CD14-positive monocyte (primary cell): Measurements from ENCODE around the gene MED13L. TPM values are rescaled to one million over a fixed set of nuclear protein-coding genes. Genes with fewer than 3 reads are reported as not detected.

Experiments used
- DNase-seq, 3 donors: peaks; one replicate each; pipeline ENCODE4 v3.0.0-alpha.2; 2011 to 2022
- H2AFZ ChIP-seq: 2 replicates; pipeline ENCODE4 v1.6.0; 2012; ENCODE audit warnings: mild to moderate bottlenecking, low read depth, low read length, inconsistent platforms; ENCODE audit not compliant: insufficient read depth, poor library complexity, severe bottlenecking
- H3K27ac ChIP-seq, 2 donors: 1 replicate in 1 of 2; 2 replicates in 1 of 2; pipeline ENCODE4 v1.5.1; 2012 to 2013; ENCODE audit warnings: low read length in 2 of 2, control low read depth in 1 of 2, inconsistent platforms in 1 of 2, low read depth in 1 of 2, mild to moderate bottlenecking in 1 of 2
- H3K27me3 ChIP-seq, 2 donors: one replicate each; pipeline versions ENCODE4 v1.6.0 to v1.6.1; 2011 to 2013; ENCODE audit warnings: low read length in 2 of 2; ENCODE audit not compliant: control insufficient read depth in 2 of 2, insufficient read depth in 2 of 2
- H3K36me3 ChIP-seq, 2 donors: replicated peaks in 1 of 2; 1 replicate in 1 of 2; 2 replicates in 1 of 2; pipeline versions ENCODE4 v1.5.1 to v1.6.1; 2012 to 2013; ENCODE audit warnings: low read length in 2 of 2, control low read depth in 1 of 2, inconsistent platforms in 1 of 2, mild to moderate bottlenecking in 1 of 2; ENCODE audit not compliant: insufficient read depth in 2 of 2, control insufficient read depth in 1 of 2
- H3K4me1 ChIP-seq, 2 donors: 1 replicate in 1 of 2; 2 replicates in 1 of 2; pipeline versions ENCODE4 v1.5.1 to v1.6.1; 2012 to 2013; ENCODE audit warnings: low read length in 2 of 2, control low read depth in 1 of 2, inconsistent platforms in 1 of 2, mild to moderate bottlenecking in 1 of 2, moderate library complexity in 1 of 2; ENCODE audit not compliant: insufficient read depth in 2 of 2, control insufficient read depth in 1 of 2
- H3K4me2 ChIP-seq: replicated peaks from 2 replicates; pipeline ENCODE3; 2012; ENCODE audit warnings: low read length, moderate library complexity, mild to moderate bottlenecking; ENCODE audit not compliant: poor library complexity, severe bottlenecking; ENCODE audit errors: extremely low read depth
- H3K4me3 ChIP-seq, 3 experiments: fragments of 200-600 bp in 1 of 3; sonication (generic) in 1 of 3; replicated peaks in 1 of 3; 1 replicate in 2 of 3; 2 replicates in 1 of 3; pipeline ENCODE4 v1.5.1; 2011 to 2013; ENCODE audit warnings: low read length in 3 of 3, mild to moderate bottlenecking in 3 of 3, control low read depth in 2 of 3, low read depth in 2 of 3, inconsistent platforms in 1 of 3, moderate library complexity in 1 of 3
- H3K79me2 ChIP-seq: 2 replicates; pipeline ENCODE4 v1.6.0; 2012; ENCODE audit warnings: mild to moderate bottlenecking, control low read depth, inconsistent platforms, low read length, moderate library complexity; ENCODE audit not compliant: insufficient read depth
- H3K9ac ChIP-seq: 2 replicates; pipeline ENCODE4 v1.6.0; 2017; ENCODE audit warnings: low read length, mild to moderate bottlenecking; ENCODE audit not compliant: insufficient read depth, poor library complexity, severe bottlenecking
- H3K9me3 ChIP-seq, 2 donors: replicated peaks in 1 of 2; 1 replicate in 1 of 2; 2 replicates in 1 of 2; pipeline versions ENCODE4 v1.5.1 to v1.6.1; 2012 to 2013; ENCODE audit warnings: low read length in 2 of 2, control low read depth in 1 of 2; ENCODE audit not compliant: control insufficient read depth in 1 of 2, insufficient read depth in 1 of 2
- H4K20me1 ChIP-seq: 2 replicates; pipeline ENCODE4 v1.6.0; 2012; ENCODE audit warnings: mild to moderate bottlenecking, low read length, control low read depth, moderate library complexity; ENCODE audit not compliant: insufficient read depth
- H3K27ac Mint-ChIP-seq, 7 donors: one replicate each; pipeline ENCODE4 v1.8.0; 2020; ENCODE audit warnings: mild to moderate bottlenecking in 7 of 7, mixed read lengths in 7 of 7, moderate library complexity in 6 of 7, inconsistent platforms in 2 of 7
- H3K27me3 Mint-ChIP-seq, 3 donors: one replicate each; pipeline ENCODE4 v1.8.0; 2021 to 2022; ENCODE audit warnings: low read depth in 3 of 3, mild to moderate bottlenecking in 3 of 3, mixed read lengths in 3 of 3, moderate library complexity in 3 of 3, inconsistent platforms in 1 of 3
- H3K36me3 Mint-ChIP-seq, 2 donors: one replicate each; pipeline ENCODE4 v1.8.0; 2020; ENCODE audit warnings: mixed read lengths in 2 of 2, inconsistent platforms in 1 of 2, mild to moderate bottlenecking in 1 of 2
- H3K4me1 Mint-ChIP-seq: one replicate; pipeline ENCODE4 v1.8.0; 2020; ENCODE audit warnings: mild to moderate bottlenecking, mixed read lengths
- H3K4me3 Mint-ChIP-seq, 2 donors: one replicate each; pipeline ENCODE4 v1.8.0; 2020; ENCODE audit warnings: mild to moderate bottlenecking in 2 of 2, mixed read lengths in 2 of 2, moderate library complexity in 1 of 2
- H3K9me3 Mint-ChIP-seq, 7 donors: one replicate each; pipeline ENCODE4 v1.8.0; 2020 to 2022; ENCODE audit warnings: mixed read lengths in 7 of 7, mild to moderate bottlenecking in 6 of 7, moderate library complexity in 6 of 7, inconsistent platforms in 2 of 7
- WGBS: methylation state at CpG from one replicate; pipeline ENCODE4 v1.1.5; 2013; ENCODE audit warnings: missing lambda C conversion rate; ENCODE audit not compliant: insufficient coverage; 5-methylcytosine and 5-hydroxymethylcytosine counted together
- intact Hi-C, 2 donors: fragments of 100-400 bp; cut with micrococcal nuclease; formaldehyde crosslinking; loops; one replicate each; pipeline versions ENCODE4 v1.15.0 to v1.15.1; 2023
- polyA plus RNA-seq, 3 donors: library from polyadenylated mRNA; depleted of rRNA in 1 of 3; unstranded in 2 of 3; stranded (reverse) in 1 of 3; fragments of 300-500 nt in 2 of 3; fragments of >200 nt in 1 of 3; fragmentation: Illumina TruSeq in 2 of 3; gene quantifications; 1 replicate in 2 of 3; 2 replicates in 1 of 3; pipeline ENCODE4 v1.2.3, GENCODE V29; 2012 to 2021
- TF ChIP-seq, protein P1 (sequence below): fragments of 200-600 bp; IDR thresholded peaks from one replicate; pipeline ENCODE4 v1.8.0; 2022; ENCODE audit warnings: antibody characterized with exemption, mild to moderate bottlenecking

MED13L gene
- polyA plus RNA-seq, 3 donors, result 4.4 to 42.0 (median 7.5) TPM

DNA sequence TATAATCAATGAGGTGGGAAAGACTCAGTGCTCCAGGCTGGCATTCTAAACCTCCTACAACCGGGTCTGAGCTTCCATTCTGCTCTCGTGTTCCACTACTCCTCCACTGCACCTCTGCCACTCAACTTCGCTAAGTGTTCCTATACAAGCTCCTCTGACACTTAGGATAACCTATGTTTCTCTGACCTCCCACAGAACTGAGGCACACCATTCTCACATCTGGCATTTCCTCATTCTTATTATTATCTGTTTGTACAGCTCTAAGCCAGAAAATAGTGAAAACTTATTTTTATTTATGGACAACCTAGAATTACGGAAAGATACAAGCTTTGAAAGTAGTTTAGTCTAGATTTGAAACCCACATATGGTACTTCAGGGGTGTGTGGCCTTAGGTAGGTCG is 127.0 kb downstream of the MED13L start:
- H3K36me3 Mint-ChIP-seq, result peaks cover 0 to 6% of the 10 kb centered on the region in 2 donors
- H3K4me2 ChIP-seq, result no peak overlapping the region
- H3K36me3 ChIP-seq, result no peaks in the 10 kb centered on the region
- H3K27ac Mint-ChIP-seq, result peak overlapping the region in 2 of 7 donors; percentile 3 to 10
- no peak overlapping the region for H3K4me3 ChIP-seq
- H4K20me1 ChIP-seq, result peaks cover 100% of the 10 kb centered on the region
- no peaks in the 10 kb centered on the region for H3K9me3 Mint-ChIP-seq
- no peak overlapping the region for H3K9ac ChIP-seq
- no peak overlapping the region for H3K4me3 Mint-ChIP-seq
- TF ChIP-seq, protein P1, sequence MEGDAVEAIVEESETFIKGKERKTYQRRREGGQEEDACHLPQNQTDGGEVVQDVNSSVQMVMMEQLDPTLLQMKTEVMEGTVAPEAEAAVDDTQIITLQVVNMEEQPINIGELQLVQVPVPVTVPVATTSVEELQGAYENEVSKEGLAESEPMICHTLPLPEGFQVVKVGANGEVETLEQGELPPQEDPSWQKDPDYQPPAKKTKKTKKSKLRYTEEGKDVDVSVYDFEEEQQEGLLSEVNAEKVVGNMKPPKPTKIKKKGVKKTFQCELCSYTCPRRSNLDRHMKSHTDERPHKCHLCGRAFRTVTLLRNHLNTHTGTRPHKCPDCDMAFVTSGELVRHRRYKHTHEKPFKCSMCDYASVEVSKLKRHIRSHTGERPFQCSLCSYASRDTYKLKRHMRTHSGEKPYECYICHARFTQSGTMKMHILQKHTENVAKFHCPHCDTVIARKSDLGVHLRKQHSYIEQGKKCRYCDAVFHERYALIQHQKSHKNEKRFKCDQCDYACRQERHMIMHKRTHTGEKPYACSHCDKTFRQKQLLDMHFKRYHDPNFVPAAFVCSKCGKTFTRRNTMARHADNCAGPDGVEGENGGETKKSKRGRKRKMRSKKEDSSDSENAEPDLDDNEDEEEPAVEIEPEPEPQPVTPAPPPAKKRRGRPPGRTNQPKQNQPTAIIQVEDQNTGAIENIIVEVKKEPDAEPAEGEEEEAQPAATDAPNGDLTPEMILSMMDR, result no peak
- 83% methylated on average over 2 of the region's 5 CpGs for WGBS
- intact Hi-C loops, result no loop called here
- no peak overlapping the region for H2AFZ ChIP-seq
- H3K27me3 ChIP-seq, result no peaks in the 10 kb centered on the region
- H3K4me1 Mint-ChIP-seq, result peaks cover 24% of the 10 kb centered on the region
- no peaks in the 10 kb centered on the region for H3K4me1 ChIP-seq
- no peaks in the 10 kb centered on the region for H3K9me3 ChIP-seq
- DNase-seq, result no peak
- H3K79me2 ChIP-seq, result peaks cover 100% of the 10 kb centered on the region
- H3K27ac ChIP-seq, result peak overlapping the region in 1 of 2 donors; percentile 21
- no peaks in the 10 kb centered on the region for H3K27me3 Mint-ChIP-seq

DNA sequence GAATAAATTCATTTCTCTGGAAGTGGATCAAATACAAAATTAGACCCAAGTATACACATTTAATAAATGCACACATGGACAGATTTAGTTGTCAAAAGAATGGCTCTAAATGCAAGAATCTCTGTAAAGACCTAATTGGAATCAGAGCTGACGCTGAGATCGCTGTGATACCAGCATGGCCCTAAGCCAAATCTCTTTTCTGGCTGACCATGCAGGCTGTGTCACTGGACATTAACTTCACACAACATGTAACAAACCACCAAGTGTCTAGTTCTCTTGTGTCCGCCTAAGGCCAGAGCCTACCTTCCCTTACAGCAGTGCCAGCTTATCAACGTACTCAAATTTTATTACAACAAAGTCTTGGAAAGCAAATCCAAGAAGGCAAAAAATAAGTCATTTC is 127.5 kb downstream of the MED13L start:
- intact Hi-C loops, result no loop called here
- peaks cover 28% of the 10 kb centered on the region for H3K4me1 Mint-ChIP-seq

More for the DNA sequence above, 127.5 kb downstream of the MED13L start:
- Mint-ChIP-seq H3K27ac (peak overlapping the region in 1 of 7 donors; percentile 10), H3K27me3 (no peaks in the 10 kb centered on the region), H3K4me3 (no peak overlapping the region), H3K36me3 (peaks cover 0 to 6% of the 10 kb centered on the region in 2 donors), H3K9me3 (no peaks in the 10 kb centered on the region)
- peaks cover 0 to 3% of the 10 kb centered on the region in 2 donors for H3K4me1 ChIP-seq
- no peak overlapping the region for H3K9ac ChIP-seq
- H3K4me2 ChIP-seq, result no peak overlapping the region
- no peak overlapping the region for H2AFZ ChIP-seq
- no peak for DNase-seq
- TF ChIP-seq, protein P1, result no peak
- H3K27me3 ChIP-seq, result no peaks in the 10 kb centered on the region
- WGBS, result 100% methylated on average over 3 of the region's 4 CpGs
- no peaks in the 10 kb centered on the region for H3K9me3 ChIP-seq
- H3K4me3 ChIP-seq, result no peak overlapping the region
- peaks cover 100% of the 10 kb centered on the region for H3K79me2 ChIP-seq
- H4K20me1 ChIP-seq, result peaks cover 100% of the 10 kb centered on the region
- no peaks in the 10 kb centered on the region for H3K36me3 ChIP-seq
- peak overlapping the region in 1 of 2 donors; percentile 21 for H3K27ac ChIP-seq
